ENCODE data around the gene KLF1.

Gene KLF1

GRCh38 chr19:12872941-12873890, 13.8 kb downstream of the KLF1 start:
- Histone ChIP-seq H3K4me1 (ENCODE audit: control insufficient read depth in 1 of 2, insufficient read depth in 1 of 2, low read depth in 1 of 2, low read length in 1 of 2) (no peaks in the 10 kb centered on the region), H3K9me3 (no peaks in the 10 kb centered on the region), H3K27ac (no peak overlapping the region), H3K27me3 (peaks cover 11% of the 10 kb centered on the region), H3K4me3 (ENCODE audit: low read depth in 1 of 2, low read length in 1 of 2) (peak overlapping the region in 1 of 2 experiments; percentile 32), H3K36me3 (no peaks in the 10 kb centered on the region)
- no peak for TF ChIP-seq CTCF (IDR thresholded peaks at IDR 0.05)

GRCh38 chr19:12872255-12872654, 14.7 kb downstream of the KLF1 start:
- no peaks in the 10 kb centered on the region for H3K36me3 ChIP-seq
- H3K9me3 ChIP-seq, result no peaks in the 10 kb centered on the region
- peaks cover 6 to 8% of the 10 kb centered on the region in 2 experiments for H3K4me1 ChIP-seq (ENCODE audit: control insufficient read depth in 1 of 2, insufficient read depth in 1 of 2, low read depth in 1 of 2, low read length in 1 of 2)
- TF ChIP-seq CTCF (IDR thresholded peaks at IDR 0.05), result no peak
- peaks cover 21% of the 10 kb centered on the region for H3K27me3 ChIP-seq
- H3K27ac ChIP-seq, result no peak overlapping the region
- H3K4me3 ChIP-seq (ENCODE audit: low read depth in 1 of 2, low read length in 1 of 2), result no peak overlapping the region

- no peak for TF ChIP-seq CTCF (IDR thresholded peaks at IDR 0.05)
- no peaks in the 10 kb centered on the region for H3K36me3 ChIP-seq
- H3K27me3 ChIP-seq, result peaks cover 27% of the 10 kb centered on the region
- H3K4me3 ChIP-seq (ENCODE audit: low read depth in 1 of 2, low read length in 1 of 2), result no peak overlapping the region
- H3K4me1 ChIP-seq (ENCODE audit: control insufficient read depth in 1 of 2, insufficient read depth in 1 of 2, low read depth in 1 of 2, low read length in 1 of 2), result peaks cover 9 to 10% of the 10 kb centered on the region in 2 experiments
- no peak overlapping the region for H3K27ac ChIP-seq
- H3K9me3 ChIP-seq, result no peaks in the 10 kb centered on the region
Measured at GRCh38 chr19:12871681-12872080, 15.3 kb downstream of the KLF1 start.

- Histone ChIP-seq H3K9me3 (no peaks in the 10 kb centered on the region), H3K27ac (no peak overlapping the region), H3K36me3 (no peaks in the 10 kb centered on the region), H3K4me1 (ENCODE audit: control insufficient read depth in 1 of 2, insufficient read depth in 1 of 2, low read depth in 1 of 2, low read length in 1 of 2) (peaks cover 9 to 10% of the 10 kb centered on the region in 2 experiments), H3K4me3 (ENCODE audit: low read depth in 1 of 2, low read length in 1 of 2) (no peak overlapping the region), H3K27me3 (peaks cover 28% of the 10 kb centered on the region)
- no peak for TF ChIP-seq CTCF (IDR thresholded peaks at IDR 0.05)
Measured at GRCh38 chr19:12868540-12869112, 18.4 kb downstream of the KLF1 start.

GRCh38 chr19:12867120-12868099, 19.6 kb downstream of the KLF1 start:
- no peak for TF ChIP-seq CTCF (IDR thresholded peaks at IDR 0.05)
- peak overlapping the region; percentile 5 to 43 for H3K4me3 ChIP-seq (ENCODE audit: low read depth in 1 of 2, low read length in 1 of 2)
- no peak overlapping the region for H3K27ac ChIP-seq

More at GRCh38 chr19:12867120-12868099, 19.6 kb downstream of the KLF1 start:
- Histone ChIP-seq H3K9me3 (no peaks in the 10 kb centered on the region), H3K27me3 (peaks cover 33% of the 10 kb centered on the region), H3K36me3 (no peaks in the 10 kb centered on the region), H3K4me1 (ENCODE audit: control insufficient read depth in 1 of 2, insufficient read depth in 1 of 2, low read depth in 1 of 2, low read length in 1 of 2) (peaks cover 9 to 10% of the 10 kb centered on the region in 2 experiments)

Data from neutrophil (primary cell).